Measurements from ENCODE around the gene AP4S1.
A peak's percentile ranks its signal among the peaks of the same experiment; 100 is the strongest.

Gene AP4S1

DNA sequence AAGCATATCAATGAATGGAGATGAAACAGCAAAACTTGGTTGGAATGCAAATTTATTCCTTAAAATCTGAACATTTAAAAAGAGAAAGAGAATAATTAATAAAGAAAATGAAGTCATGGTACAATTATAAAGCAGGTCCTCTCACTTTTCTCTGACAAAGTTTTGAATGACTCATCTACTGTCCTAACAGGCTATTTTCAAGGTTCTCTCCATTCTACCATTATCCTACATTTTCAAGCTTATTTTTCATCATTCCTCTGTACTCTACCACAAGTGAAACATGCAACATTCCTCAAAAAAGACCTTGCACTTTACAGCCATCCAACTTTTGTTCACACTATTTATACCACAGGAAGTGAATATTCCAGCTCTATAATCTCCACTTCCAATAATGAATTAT is 36.9 kb upstream of the AP4S1 start:
- no peak overlapping the region for H3K4me3 ChIP-seq (ENCODE audit: low read length)
- TF ChIP-seq, protein P1, sequence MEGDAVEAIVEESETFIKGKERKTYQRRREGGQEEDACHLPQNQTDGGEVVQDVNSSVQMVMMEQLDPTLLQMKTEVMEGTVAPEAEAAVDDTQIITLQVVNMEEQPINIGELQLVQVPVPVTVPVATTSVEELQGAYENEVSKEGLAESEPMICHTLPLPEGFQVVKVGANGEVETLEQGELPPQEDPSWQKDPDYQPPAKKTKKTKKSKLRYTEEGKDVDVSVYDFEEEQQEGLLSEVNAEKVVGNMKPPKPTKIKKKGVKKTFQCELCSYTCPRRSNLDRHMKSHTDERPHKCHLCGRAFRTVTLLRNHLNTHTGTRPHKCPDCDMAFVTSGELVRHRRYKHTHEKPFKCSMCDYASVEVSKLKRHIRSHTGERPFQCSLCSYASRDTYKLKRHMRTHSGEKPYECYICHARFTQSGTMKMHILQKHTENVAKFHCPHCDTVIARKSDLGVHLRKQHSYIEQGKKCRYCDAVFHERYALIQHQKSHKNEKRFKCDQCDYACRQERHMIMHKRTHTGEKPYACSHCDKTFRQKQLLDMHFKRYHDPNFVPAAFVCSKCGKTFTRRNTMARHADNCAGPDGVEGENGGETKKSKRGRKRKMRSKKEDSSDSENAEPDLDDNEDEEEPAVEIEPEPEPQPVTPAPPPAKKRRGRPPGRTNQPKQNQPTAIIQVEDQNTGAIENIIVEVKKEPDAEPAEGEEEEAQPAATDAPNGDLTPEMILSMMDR (conservative IDR thresholded peaks at IDR 0.05; ENCODE audit: low read length) = no peak
- peak; percentile 35 for DNase-seq (ENCODE audit: low read depth)

DNA sequence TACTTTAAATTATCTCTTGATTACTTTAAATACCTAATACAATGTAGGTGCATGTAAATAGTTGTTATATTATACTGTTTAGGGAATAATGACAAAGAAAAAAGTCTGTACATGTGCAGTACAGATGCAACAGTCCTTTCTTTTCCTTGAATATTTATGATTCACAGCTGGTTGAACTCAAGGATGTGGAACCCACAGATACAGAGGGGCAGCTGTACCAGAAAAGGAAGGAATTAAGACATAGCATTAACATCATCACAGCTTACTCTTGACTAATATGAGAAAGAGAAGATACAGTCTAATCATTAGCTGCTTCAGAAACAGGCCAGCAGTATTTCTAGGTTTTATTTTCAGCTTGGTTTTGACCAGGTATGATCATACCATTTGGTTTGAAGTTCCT is 34.7 kb upstream of the AP4S1 start:
- peak; percentile 69 for DNase-seq (ENCODE audit: low read depth)
- TF ChIP-seq, protein P1 (conservative IDR thresholded peaks at IDR 0.05; ENCODE audit: low read length) = no peak
- no peak overlapping the region for H3K4me3 ChIP-seq (ENCODE audit: low read length)

DNA sequence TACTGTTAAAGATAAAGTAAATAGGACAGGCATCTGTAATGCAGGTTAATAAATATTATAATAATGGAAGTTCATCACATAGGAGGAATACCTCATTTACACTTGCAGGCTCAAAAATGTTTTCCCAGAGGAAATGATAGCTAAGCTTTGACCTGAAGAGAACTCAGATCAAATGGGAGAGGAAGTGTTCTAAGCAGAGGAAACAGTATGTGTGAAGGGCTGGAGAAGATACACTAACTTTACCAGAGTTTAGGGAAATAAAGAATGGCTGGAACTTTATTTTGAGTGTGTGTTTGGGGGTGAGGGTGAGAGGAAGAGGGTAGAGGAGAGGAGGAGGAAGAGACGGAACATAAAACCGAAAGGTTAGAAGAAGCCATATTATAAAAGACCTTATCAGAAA is 34.0 kb upstream of the AP4S1 start:
- H3K4me3 ChIP-seq (ENCODE audit: low read length) = no peak overlapping the region
- TF ChIP-seq, protein P1 (conservative IDR thresholded peaks at IDR 0.05; ENCODE audit: low read length) = no peak
- DNase-seq (ENCODE audit: low read depth) = no peak

DNA sequence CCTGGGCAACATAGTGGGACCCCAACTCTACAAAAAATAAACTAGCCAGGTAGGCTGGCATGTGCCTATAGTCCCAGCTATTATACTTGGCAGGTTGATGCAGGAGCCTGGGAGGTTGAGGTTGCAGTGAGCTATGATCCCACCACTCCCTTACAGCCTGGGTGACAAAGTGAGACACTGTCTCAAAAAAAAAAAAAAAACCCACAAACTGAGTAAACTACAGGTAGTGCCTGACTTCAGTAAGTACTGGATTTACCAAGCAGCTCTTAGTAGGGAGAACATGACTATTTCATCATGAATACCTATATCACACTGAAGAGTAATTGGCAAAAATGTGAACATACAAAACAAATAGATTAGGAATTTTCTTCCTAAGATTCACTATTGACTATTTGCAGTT is 32.4 kb upstream of the AP4S1 start:
- H3K4me3 ChIP-seq (ENCODE audit: low read length) = no peak overlapping the region
- TF ChIP-seq, protein P1 (conservative IDR thresholded peaks at IDR 0.05; ENCODE audit: low read length) = no peak
- DNase-seq (ENCODE audit: low read depth) = no peak

DNA sequence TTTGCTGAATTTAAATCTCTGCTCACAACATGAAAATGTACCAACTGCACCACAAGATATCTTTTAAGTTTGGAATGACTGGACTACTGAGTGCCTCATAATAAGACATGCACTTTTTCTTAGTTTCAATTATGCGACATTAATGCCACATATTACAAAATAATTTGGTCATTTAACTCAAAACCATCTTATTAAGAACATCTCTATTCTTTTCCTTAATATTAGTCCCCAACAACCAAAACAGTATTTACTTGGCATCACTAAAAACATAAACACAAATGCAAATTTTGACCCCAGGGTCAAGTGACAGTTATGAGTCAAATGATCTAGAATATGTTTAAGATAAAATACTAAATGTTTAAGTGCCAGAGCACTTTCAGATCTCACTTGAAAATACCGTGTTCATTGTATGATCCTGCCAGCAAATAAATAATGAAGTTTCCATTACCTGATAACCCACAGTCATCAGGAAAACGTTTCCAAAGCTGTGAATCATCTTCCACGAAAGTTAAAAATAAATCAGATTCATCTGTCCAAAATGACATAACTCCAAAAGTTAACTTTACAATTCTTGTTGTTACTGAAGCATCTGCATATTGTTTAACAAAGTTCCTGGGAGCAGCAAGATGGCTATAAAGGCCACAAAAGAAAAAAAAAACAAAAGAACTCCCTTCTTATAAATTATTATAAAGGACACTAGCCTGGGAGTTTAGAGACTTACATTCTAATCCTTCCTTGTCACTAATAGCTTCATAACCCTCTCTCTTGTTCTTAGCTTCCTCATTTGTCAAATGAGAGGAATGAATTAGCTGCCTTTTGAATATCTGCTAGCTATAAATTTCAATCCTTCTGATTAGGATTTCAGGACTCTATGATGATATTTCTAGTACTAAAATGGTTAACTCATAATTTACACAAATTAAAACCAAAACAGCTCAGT is 30.5 kb upstream of the AP4S1 start:
- H3K4me3 ChIP-seq (ENCODE audit: low read length) = no peak overlapping the region
- TF ChIP-seq, protein P1 (conservative IDR thresholded peaks at IDR 0.05; ENCODE audit: low read length) = no peak
- DNase-seq (ENCODE audit: low read depth) = peak; percentile 37

DNA sequence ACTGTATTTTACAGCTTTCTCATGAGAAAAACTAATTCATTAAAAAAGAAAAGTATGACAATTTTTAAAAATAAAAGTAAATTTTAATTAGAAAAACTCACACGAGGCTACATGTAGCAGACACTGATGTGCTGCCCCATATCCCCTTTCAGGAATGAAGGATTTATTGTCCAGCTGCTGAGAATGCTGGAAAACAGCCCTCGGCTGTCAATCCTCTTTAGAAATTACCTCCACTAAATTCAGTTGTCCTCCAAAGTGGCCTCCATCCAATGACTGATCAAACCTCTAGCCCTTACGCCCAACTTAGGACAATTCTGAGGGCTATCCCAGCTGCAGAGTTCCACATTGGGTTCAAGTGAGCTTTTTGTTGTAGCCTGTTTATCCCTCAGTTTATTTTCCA is 29.8 kb upstream of the AP4S1 start:
- H3K4me3 ChIP-seq (ENCODE audit: low read length) = no peak overlapping the region
- DNase-seq (ENCODE audit: low read depth) = no peak
- TF ChIP-seq, protein P1 (conservative IDR thresholded peaks at IDR 0.05; ENCODE audit: low read length) = no peak
